HCT116 (cell line): ENCODE measurements around the gene SEZ6L2.

Experiments
- EZH2 ChIP-seq: fragments of 200-600 bp; sonication (generic); IDR thresholded peaks from 2 replicates; pipeline ENCODE4 v1.6.1; 2017; ENCODE audit warnings: antibody characterized with exemption, mixed run types
- EZH2phosphoT487 ChIP-seq: fragments of 200-600 bp; IDR thresholded peaks from 2 replicates; pipeline ENCODE4 v1.6.1; 2018; ENCODE audit warnings: antibody characterized with exemption, borderline replicate concordance
- POLR2A ChIP-seq: IDR thresholded peaks from 2 replicates; pipeline ENCODE4 v1.7.0; 2011; ENCODE audit warnings: borderline replicate concordance; ENCODE audit not compliant: insufficient read depth, insufficient read length; ENCODE audit errors: extremely low read depth
- SIN3A ChIP-seq: IDR thresholded peaks from 2 replicates; pipeline ENCODE4 v1.6.1; 2012; ENCODE audit warnings: low read depth
- TCF7L2 ChIP-seq: IDR thresholded peaks from 2 replicates; pipeline ENCODE4 v1.7.0; 2011; ENCODE audit warnings: borderline replicate concordance, inconsistent platforms; ENCODE audit not compliant: insufficient read depth, insufficient read length; ENCODE audit errors: extremely low read depth
- YY1 ChIP-seq: IDR thresholded peaks from 2 replicates; pipeline ENCODE4 v1.6.1; 2011; ENCODE audit warnings: low read length, low read depth, moderate library complexity, mild to moderate bottlenecking; ENCODE audit not compliant: insufficient replicate concordance; ENCODE audit errors: extremely low read depth
- TF ChIP-seq, protein P1 (sequence below), 3 experiments: fragments of 200-600 bp in 1 of 3; sonication (generic) in 1 of 3; IDR thresholded peaks in 2 of 3; conservative IDR thresholded peaks in 1 of 3; 2 replicates each; pipeline ENCODE4 v1.5.1; 2012 to 2017; ENCODE audit warnings: low read depth in 2 of 3, low read length in 2 of 3, antibody characterized with exemption in 1 of 3, borderline replicate concordance in 1 of 3, control low read depth in 1 of 3, mild to moderate bottlenecking in 1 of 3, mixed read lengths in 1 of 3, mixed run types in 1 of 3, moderate library complexity in 1 of 3; ENCODE audit not compliant: insufficient read depth in 1 of 3

DNA sequence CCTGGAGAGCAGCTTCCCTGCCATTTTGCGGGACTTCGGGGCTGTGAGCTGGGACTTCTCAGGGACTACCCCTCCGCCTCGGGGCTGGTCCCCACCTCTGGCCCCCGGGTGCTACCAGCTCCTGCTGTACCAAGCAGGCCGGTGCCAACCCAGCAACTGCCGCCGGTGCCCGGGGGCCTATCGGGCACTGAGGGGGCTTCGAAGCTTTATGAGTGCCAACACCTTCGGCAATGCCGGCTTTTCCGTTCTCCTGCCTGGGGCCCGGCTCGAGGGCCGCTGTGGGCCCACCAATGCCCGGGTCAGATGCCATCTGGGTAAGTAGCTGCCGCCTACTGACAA, 2.2 kb upstream of the SEZ6L2 start:
- no peak for TF ChIP-seq EZH2
- TF ChIP-seq, protein P1, sequence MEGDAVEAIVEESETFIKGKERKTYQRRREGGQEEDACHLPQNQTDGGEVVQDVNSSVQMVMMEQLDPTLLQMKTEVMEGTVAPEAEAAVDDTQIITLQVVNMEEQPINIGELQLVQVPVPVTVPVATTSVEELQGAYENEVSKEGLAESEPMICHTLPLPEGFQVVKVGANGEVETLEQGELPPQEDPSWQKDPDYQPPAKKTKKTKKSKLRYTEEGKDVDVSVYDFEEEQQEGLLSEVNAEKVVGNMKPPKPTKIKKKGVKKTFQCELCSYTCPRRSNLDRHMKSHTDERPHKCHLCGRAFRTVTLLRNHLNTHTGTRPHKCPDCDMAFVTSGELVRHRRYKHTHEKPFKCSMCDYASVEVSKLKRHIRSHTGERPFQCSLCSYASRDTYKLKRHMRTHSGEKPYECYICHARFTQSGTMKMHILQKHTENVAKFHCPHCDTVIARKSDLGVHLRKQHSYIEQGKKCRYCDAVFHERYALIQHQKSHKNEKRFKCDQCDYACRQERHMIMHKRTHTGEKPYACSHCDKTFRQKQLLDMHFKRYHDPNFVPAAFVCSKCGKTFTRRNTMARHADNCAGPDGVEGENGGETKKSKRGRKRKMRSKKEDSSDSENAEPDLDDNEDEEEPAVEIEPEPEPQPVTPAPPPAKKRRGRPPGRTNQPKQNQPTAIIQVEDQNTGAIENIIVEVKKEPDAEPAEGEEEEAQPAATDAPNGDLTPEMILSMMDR (IDR thresholded peaks at IDR 0.05 in 2 of 3, conservative IDR thresholded peaks at IDR 0.05 in 1 of 3; ENCODE audit: borderline replicate concordance in 1 of 3, insufficient read depth in 1 of 3, low read depth in 2 of 3, low read length in 2 of 3), result no peak
- no peak for TF ChIP-seq EZH2phosphoT487
- no peak for TF ChIP-seq POLR2A
- no peak for TF ChIP-seq SIN3A
- no peak for TF ChIP-seq YY1
- TF ChIP-seq TCF7L2, result no peak
